Measurements from ENCODE around the gene CCL19.

Gene CCL19

GRCh38 chr9:34659592-34660253 is 31.4 kb downstream of the CCL19 start:
- DNase-seq: no peak

- DNase-seq: no peak
Observed at GRCh38 chr9:34658461-34658860, 32.6 kb downstream of the CCL19 start.

- no peak for DNase-seq
Observed at GRCh38 chr9:34656992-34657391, 34.1 kb downstream of the CCL19 start.

GRCh38 chr9:34655394-34655793 is 35.7 kb downstream of the CCL19 start:
- DNase-seq: no peak

GRCh38 chr9:34654323-34655051 is 36.6 kb downstream of the CCL19 start:
- no peak for DNase-seq

- DNase-seq: no peak
Observed at GRCh38 chr9:34653151-34654072, 37.7 kb downstream of the CCL19 start.

GRCh38 chr9:34652602-34653000 is 38.5 kb downstream of the CCL19 start:
- no peak for DNase-seq

GRCh38 chr9:34651876-34652601 is 39.0 kb downstream of the CCL19 start, which contains the start of gene IL11RA:
IL11RA (plus strand) TSS chr9:34652185; CDS start chr9:34655218, 3,033 bp downstream.
- no peak for DNase-seq

GRCh38 chr9:34651321-34651720 is 39.8 kb downstream of the CCL19 start:
- no peak for DNase-seq

GRCh38 chr9:34650816-34651215 is 40.3 kb downstream of the CCL19 start:
- no peak for DNase-seq

GRCh38 chr9:34648673-34649072 is 42.4 kb downstream of the CCL19 start:
- no peak for DNase-seq

GRCh38 chr9:34647651-34648050 is 43.4 kb downstream of the CCL19 start:
- no peak for DNase-seq

GRCh38 chr9:34647084-34647403 is 44.0 kb downstream of the CCL19 start:
- DNase-seq: no peak

- peak; percentile 76 to 84 for DNase-seq
Observed at GRCh38 chr9:34646211-34647083, 44.6 kb downstream of the CCL19 start, which contains the start of gene GALT. GALT (plus strand) TSS chr9:34646675; CDS start chr9:34646705, 30 bp downstream.

GRCh38 chr9:34644766-34645314 is 46.2 kb downstream of the CCL19 start:
- no peak for DNase-seq

- DNase-seq: no peak
Observed at GRCh38 chr9:34642679-34643078, 48.4 kb downstream of the CCL19 start.

All from NCI-H187 (cell line).